A549 (cell line): Measurements from ENCODE around the gene N4BP2L2.
"Not testable (repeated sequence)": the region's sequence is repeated elsewhere in the genome, so short reads cannot be mapped to it uniquely, and the experiment has no call there.

Source experiments
- CBX2 ChIP-seq: fragments of 200-600 bp; sonication (generic); IDR thresholded peaks from 2 replicates; pipeline ENCODE4 v1.6.1; 2016; ENCODE audit warnings: low read depth, mild to moderate bottlenecking, borderline replicate concordance
- CTCF ChIP-seq: fragments of >200 bp; sonication (Bioruptor Twin); formaldehyde crosslinking; IDR thresholded peaks from 3 replicates; pipeline ENCODE4 v1.5.1; 2016
- EP300 ChIP-seq, 2 experiments: fragments of >200 bp; sonication (Bioruptor Twin); formaldehyde crosslinking; IDR thresholded peaks; 2 replicates in 1 of 2; 3 replicates in 1 of 2; pipeline ENCODE4 v1.6.1; 2016 to 2017
- HDAC2 ChIP-seq: fragments of 200-600 bp; sonication (generic); IDR thresholded peaks from 2 replicates; pipeline ENCODE4 v1.6.1; 2016
- MYC ChIP-seq: IDR thresholded peaks from 2 replicates; pipeline ENCODE4 v1.6.1; 2012; ENCODE audit warnings: mild to moderate bottlenecking, inconsistent platforms, low read length, improper control_type of control experiment, borderline replicate concordance
- POLR2A ChIP-seq: IDR thresholded peaks from 2 replicates; pipeline ENCODE4 v1.6.1; 2012; ENCODE audit warnings: mild to moderate bottlenecking, low read length
- RAD21 ChIP-seq, 2 experiments: fragments of >200 bp in 1 of 2; sonication (Bioruptor Twin) in 1 of 2; formaldehyde crosslinking in 1 of 2; IDR thresholded peaks in 1 of 2; conservative IDR thresholded peaks in 1 of 2; 2 replicates in 1 of 2; 3 replicates in 1 of 2; pipeline ENCODE4 v1.6.1; 2012 to 2018; ENCODE audit warnings: inconsistent platforms in 1 of 2
- TF ChIP-seq, protein P1 (sequence below): fragments of 200-600 bp; sonication (generic); IDR thresholded peaks from 2 replicates; pipeline ENCODE4 v1.6.1; 2016; ENCODE audit warnings: antibody characterized with exemption, mild to moderate bottlenecking, moderate library complexity

DNA sequence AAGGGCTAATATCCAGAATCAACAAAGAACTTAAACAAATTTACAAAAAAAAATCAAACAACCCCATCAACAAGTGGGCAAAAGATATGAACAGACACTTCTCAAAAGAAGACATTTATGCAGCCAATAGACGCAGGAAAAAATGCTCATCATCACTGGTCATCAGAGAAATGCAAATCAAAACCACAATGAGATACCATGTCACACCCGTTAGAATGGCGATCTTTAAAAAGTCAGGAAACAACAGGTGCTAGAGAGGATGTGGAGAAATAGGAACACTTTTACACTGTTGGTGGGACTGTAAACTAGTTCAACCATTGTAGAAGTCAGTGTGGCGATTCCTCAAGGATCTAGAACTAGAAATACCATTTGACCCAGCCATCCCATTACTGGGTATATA is 37.1 kb upstream of the N4BP2L2 start:
- not testable (repeated sequence) for TF ChIP-seq CTCF; MYC; RAD21 (conservative IDR thresholded peaks at IDR 0.05 in 1 of 2, IDR thresholded peaks at IDR 0.05 in 1 of 2); POLR2A; EP300 (IDR thresholded peaks at IDR 0.05); CBX2; HDAC2
- TF ChIP-seq, protein P1, sequence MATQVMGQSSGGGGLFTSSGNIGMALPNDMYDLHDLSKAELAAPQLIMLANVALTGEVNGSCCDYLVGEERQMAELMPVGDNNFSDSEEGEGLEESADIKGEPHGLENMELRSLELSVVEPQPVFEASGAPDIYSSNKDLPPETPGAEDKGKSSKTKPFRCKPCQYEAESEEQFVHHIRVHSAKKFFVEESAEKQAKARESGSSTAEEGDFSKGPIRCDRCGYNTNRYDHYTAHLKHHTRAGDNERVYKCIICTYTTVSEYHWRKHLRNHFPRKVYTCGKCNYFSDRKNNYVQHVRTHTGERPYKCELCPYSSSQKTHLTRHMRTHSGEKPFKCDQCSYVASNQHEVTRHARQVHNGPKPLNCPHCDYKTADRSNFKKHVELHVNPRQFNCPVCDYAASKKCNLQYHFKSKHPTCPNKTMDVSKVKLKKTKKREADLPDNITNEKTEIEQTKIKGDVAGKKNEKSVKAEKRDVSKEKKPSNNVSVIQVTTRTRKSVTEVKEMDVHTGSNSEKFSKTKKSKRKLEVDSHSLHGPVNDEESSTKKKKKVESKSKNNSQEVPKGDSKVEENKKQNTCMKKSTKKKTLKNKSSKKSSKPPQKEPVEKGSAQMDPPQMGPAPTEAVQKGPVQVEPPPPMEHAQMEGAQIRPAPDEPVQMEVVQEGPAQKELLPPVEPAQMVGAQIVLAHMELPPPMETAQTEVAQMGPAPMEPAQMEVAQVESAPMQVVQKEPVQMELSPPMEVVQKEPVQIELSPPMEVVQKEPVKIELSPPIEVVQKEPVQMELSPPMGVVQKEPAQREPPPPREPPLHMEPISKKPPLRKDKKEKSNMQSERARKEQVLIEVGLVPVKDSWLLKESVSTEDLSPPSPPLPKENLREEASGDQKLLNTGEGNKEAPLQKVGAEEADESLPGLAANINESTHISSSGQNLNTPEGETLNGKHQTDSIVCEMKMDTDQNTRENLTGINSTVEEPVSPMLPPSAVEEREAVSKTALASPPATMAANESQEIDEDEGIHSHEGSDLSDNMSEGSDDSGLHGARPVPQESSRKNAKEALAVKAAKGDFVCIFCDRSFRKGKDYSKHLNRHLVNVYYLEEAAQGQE, result not testable (repeated sequence)
